Nucleus accumbens (tissue), 56 donors: ENCODE measurements around the gene MECP2.
"Not testable (repeated sequence)": the region's sequence is repeated elsewhere in the genome, so short reads cannot be mapped to it uniquely, and the experiment has no call there.

Source experiments
- DNase-seq, 56 donors: peaks; one replicate each; lab custom pipeline; 2025; lab: John Stamatoyannopoulos, UW

Gene MECP2

GRCh38 chrX:154097589-154098541, at the start of gene MECP2:
Gene MECP2 (minus strand): TSS chrX:154097717.
- DNase-seq = peak; percentile 20 to 93 (median 85)

DNA sequence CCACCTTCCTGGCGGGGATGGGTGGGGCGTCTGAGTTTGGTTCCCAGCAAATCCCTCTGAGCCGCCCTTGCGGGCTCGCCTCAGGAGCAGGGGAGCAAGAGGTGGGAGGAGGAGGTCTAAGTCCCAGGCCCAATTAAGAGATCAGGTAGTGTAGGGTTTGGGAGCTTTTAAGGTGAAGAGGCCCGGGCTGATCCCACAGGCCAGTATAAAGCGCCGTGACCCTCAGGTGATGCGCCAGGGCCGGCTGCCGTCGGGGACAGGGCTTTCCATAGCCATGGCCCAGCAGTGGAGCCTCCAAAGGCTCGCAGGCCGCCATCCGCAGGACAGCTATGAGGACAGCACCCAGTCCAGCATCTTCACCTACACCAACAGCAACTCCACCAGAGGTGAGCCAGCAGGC, 46.5 kb upstream of the MECP2 start, which contains the start of gene OPN1LW:
OPN1LW (plus strand) TSS at position 234 of the 400 bp plus-strand sequence; CDS start at position 275, 41 bp downstream.
- not testable (repeated sequence) for DNase-seq

GRCh38 chrX:154142950-154143745, 45.6 kb upstream of the MECP2 start:
- no peak for DNase-seq

DNA sequence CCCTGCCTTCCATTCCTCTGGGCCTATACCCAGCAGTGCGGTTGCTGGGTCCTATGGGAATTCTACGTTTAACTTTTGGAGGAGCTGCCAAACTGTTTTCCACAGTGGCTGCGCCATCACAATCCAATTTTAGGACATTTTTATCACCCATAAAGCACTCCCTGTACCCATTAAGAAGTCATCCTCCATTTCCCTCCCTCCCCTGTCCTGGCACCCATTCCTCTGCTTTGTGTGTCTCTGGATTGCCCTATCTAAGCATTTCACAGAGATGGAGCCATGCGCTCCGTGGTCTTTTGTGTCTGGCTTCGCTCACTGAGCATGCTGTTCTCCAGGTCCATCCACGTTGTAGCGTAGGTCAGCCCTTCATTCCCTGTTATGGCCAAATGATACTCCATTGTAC, 44.9 kb upstream of the MECP2 start:
- DNase-seq = no peak

DNA sequence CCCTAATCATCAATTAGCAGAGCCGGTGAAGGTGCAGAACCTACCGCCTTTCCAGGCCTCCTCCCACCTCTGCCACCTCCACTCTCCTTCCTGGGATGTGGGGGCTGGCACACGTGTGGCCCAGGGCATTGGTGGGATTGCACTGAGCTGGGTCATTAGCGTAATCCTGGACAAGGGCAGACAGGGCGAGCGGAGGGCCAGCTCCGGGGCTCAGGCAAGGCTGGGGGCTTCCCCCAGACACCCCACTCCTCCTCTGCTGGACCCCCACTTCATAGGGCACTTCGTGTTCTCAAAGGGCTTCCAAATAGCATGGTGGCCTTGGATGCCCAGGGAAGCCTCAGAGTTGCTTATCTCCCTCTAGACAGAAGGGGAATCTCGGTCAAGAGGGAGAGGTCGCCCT, 43.2 kb upstream of the MECP2 start:
- DNase-seq = no peak

DNA sequence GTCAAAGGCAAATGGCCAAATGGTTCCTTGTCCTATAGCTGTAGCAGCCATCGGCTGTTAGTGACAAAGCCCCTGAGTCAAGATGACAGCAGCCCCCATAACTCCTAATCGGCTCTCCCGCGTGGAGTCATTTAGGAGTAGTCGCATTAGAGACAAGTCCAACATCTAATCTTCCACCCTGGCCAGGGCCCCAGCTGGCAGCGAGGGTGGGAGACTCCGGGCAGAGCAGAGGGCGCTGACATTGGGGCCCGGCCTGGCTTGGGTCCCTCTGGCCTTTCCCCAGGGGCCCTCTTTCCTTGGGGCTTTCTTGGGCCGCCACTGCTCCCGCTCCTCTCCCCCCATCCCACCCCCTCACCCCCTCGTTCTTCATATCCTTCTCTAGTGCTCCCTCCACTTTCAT, 42.7 kb upstream of the MECP2 start:
- DNase-seq = no peak

DNA sequence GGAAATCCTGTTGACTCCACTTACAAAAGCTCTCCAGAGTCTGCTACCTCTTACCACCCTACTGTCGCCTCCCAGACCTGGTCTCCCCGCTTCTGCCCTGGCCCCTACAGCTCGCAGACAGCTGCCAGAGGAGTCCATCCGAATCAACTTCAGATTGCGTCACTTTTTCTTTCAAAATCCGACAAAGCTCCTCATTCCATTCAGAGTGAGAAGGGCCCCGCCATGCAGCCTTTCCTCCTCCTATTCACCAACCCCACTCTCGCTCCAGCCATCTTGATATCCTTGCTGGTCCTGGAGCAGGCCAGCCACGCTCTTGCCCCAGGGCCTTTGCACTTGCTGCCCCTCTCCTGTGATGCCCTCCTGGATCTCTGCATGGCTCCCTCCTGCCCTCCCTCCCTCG, 41.3 kb upstream of the MECP2 start:
- DNase-seq = no peak

DNA sequence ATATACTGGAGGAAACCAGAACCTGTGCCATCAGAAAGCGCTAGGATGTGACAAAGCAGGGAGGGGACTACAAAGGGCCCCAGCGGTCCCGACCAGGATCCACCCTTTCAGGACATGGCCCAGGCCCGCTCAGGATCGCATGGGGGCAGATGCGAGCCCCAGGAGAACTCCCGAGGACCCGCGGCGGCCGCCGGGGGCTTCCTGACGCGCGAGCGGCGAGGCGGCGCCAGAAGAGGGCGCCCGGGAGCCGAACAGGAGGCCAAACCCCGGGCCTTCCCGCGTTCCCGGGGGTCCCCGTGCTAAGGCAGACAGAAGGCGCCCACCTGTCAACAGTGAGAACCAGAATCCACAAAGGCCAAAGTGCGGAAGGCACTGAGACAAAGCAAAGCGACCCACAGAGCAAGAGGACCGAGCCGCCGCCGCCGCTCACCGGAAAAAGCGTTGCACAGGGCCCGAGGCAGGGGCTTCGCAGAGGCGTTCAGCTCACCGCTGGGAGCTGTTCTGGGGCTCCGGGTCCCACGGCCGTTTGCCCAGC, 39.2 kb upstream of the MECP2 start:
- peak in 36 of 56 donors; percentile 3 to 70 (median 16) for DNase-seq

- DNase-seq = no peak
Measured at GRCh38 chrX:154135458-154136229, 38.1 kb upstream of the MECP2 start.

DNA sequence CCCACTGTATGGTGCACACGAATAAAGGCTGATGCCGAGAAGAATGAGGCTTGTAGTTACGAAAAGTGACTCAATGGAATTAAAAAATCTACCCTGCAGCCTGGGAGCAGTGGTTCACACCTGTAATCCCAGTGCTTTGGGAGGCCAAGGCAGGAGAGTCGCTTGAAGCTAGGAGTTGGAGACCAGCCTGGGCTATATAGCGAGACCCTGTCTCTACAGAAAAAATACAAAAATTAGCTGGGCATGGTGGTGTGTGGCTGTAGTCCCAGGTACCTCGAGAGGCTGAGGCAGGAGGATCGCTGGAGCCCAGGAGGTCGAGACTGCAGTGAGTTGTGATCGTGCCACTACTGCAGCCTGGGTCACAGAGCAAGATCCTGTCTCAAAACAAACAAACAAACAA, 34.8 kb upstream of the MECP2 start:
- no peak for DNase-seq

DNA sequence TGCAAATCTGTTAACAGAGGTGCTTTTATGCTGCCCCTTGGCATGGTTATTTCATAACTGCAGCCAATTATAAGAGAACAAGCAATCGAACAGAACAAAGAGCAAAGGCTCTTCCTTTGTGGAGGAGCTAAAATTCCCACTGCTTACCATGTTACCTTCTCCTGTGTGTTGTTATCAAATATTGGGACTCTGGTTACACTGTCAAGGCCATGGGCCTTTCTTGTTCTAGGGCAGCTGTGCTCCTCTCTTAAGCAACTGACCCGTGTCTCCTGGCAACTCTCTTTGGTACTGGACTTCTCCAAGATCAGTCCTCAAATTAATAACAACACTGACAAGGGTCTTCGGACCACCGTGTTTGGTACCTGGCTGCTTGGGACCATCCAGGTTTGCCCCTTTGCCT, 34.4 kb upstream of the MECP2 start:
- DNase-seq = no peak

- DNase-seq = no peak
Measured at GRCh38 chrX:154126101-154126500, 28.6 kb upstream of the MECP2 start.

DNA sequence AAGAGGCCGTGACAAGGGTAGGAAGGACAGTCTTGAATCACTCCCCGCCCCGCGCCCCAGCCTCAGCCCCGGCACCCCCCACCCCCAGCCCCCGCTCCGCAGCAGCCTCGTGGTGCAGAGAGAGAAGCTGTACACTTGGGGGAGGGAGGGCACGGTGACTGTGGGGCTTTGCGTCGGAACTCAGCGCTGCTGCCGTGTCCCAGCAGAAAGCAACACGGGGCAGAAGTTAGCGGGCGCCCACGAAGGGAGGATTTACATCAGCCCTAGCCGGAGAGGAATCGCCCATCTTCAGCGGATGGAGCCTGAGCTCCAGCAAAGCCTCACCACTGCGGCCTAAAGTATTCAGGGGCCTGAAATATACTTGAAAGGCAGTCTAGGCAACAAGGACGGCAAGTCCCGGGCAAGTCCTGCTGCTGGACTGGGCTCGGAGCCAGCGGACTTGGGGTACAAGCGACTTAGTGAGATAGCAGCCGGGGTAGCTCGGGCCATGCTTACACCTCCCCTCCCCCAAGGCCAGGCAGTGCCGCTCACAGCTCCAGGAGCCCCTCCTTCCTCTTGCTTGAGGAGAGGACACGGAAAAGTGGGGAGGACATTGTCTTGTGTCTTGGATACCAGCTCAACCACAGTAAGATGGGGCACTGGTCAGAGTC, 28.0 kb upstream of the MECP2 start:
- DNase-seq = peak in 5 of 56 donors; percentile 1 to 19 (median 9)

DNA sequence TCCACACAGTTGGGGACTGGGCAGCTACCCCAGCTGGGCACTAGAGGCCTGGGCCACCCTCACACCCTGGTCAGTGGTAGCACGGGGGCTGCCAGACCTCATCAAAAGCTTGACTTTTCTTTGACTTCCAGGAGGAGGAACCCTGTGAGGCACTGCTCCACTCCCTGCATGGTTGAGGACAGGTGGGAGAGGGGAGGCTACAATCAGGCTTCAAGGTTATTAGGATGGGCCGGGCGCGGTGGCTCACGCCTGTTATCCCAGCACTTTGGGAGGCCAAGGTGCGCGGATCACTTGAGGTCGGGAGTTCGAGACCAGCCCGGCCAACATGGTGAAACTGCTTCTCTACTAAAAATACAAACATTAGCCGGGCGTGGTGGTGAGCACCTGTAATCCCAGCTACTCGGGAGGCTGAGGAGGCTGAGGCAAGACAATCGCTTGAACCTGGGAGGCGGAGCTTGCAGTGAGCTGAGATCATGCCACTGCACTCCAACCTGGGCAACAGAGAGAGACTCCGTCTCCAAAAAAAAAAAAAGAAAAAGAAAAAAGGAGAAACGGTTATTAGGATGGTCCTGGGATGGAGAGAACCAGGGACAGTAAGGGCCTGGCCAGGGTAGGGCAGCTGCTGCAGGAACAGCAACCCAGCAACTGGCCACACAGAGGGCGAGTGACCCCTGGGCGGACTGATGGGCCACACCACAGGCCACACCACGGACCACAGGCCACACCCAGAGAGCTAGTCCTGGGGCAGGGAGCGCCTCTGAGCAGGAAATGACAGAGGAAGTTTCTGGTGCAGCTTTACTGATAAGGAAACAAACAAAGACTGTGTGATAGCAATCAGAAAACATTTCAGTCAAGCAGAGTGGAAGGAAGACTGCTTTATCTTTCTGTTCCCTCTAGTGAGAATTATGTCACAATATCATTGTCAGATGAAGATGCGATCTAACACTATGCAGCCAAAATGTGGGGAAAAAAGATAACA, 26.0 kb upstream of the MECP2 start:
- DNase-seq = no peak

DNA sequence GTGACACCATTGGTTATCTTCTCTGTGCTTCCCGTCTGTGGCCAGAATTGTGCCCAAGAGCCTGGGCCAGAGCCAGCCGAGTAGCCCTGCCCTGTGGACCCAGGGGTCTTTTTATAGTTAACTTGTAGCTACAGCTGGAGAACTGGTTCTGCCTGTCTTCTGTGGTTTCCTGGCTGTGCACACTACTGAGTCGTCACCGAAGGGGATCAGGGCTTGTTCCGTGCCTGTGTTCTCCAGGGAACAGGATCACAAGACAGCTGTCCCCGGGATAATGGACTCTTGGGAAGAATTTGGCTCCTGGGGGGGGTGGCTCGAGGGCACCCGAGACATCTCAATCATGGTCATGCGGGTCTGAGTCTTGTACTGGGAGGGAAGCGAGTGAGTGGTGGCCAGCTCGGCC, 24.4 kb upstream of the MECP2 start:
- DNase-seq = no peak

DNA sequence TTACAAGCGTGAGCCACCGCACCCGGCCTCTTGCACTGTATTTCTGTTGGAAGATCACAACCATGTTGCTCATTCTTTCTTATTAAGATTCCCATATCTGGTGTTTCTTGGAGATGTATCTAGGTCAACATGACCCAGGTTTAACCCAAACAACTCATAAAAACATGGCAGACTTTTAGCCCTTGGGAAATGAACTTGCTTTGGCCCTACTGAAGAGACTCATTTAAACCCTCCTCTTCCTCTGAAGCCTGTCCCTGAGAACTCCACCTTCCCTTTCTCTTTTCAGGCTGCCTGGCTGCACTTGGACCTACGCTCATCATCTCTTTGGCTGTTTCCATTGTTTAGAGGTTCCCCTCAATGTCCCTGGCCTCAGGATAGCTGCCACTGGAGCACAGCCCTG, 23.7 kb upstream of the MECP2 start:
- DNase-seq = no peak

DNA sequence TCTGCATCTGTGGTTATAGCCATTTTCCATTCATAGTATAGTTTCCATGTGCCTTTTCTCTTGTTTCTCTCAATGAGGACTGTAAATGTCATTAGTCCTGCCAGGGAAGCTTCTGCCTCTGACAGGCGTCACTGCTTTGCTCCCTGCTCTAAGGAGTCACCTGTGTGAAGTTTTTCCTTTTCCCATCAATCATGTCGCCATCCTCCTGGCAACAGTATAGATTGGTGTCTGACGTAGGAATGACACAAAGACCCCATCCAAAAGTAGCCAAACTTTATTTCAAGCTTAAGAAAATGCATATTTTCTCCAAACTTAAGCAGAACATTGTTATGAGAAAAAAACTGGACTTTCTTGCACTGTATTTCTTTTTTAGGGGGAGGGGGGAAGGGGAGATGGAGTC, 23.1 kb upstream of the MECP2 start:
- no peak for DNase-seq

DNA sequence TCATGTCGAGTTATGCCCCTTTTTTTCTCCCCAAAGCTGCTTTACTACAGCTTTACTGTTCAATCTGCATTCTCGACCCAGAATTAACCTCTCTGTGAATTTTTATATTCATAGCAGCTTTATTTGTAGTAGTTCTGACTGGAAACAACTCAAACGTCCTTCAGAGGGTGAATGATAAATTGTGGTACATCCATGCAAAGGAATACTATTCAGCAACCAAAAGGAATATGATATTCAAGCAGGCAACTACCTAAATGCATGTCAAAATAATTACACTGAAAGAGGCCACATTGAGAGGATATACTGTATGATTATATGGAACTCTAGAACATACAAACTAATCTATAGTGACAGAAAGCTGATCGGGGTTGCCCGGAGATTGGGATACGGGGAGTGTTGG, 20.0 kb upstream of the MECP2 start:
- no peak for DNase-seq
